Astrocyte (in vitro differentiated cells and primary cell): ENCODE data around the gene TSPAN14.

Experiments
- CTCF ChIP-seq: IDR thresholded peaks from 2 replicates; pipeline ENCODE4 v1.5.1; 2011; ENCODE audit warnings: low read depth, mild to moderate bottlenecking, inconsistent platforms, low read length, moderate library complexity; ENCODE audit not compliant: insufficient read depth
- EZH2 ChIP-seq: IDR thresholded peaks from 2 replicates; pipeline ENCODE4 v1.6.1; 2012; ENCODE audit warnings: mild to moderate bottlenecking, low read length, inconsistent platforms; ENCODE audit not compliant: insufficient read depth

- TF ChIP-seq CTCF, result no peak
- TF ChIP-seq EZH2, result no peak
Observed at GRCh38 chr10:80526218-80526617, 72.1 kb downstream of the TSPAN14 start.
